NCI-H82 treated with DMSO at 0.1 percent for 48 hours (cell line): ENCODE data around the gene CCDC30.

Experiments used
- DNase-seq: peaks from one replicate; lab custom pipeline; 2025; ENCODE audit not compliant: unreplicated experiment; lab: John Stamatoyannopoulos, UW

Gene CCDC30

GRCh38 chr1:42689912-42690311, 226.8 kb downstream of the CCDC30 start:
- no peak for DNase-seq

GRCh38 chr1:42690477-42691156, 227.5 kb downstream of the CCDC30 start:
- DNase-seq = no peak

- no peak for DNase-seq
Measured at GRCh38 chr1:42691157-42691498, 228.0 kb downstream of the CCDC30 start.

DNA sequence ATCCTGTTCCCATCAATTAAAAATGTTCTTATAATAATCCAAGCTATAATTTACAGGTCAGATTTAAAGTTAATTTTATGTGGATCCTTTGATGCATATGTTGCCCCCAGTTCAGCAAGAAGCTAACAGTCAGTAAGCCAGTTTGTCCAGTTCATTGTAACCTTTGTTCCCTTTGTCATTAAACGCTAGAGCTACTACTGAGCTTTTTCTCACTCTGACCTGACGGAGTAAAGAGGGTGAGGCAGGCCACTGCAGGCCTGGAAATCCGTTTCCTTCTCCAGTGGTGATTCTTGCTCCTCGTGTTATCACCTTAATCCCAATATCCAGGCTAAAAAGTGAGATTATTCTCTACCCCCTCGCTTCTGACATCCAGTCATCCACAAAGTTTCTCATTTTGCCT, 229.4 kb downstream of the CCDC30 start:
- no peak for DNase-seq

DNA sequence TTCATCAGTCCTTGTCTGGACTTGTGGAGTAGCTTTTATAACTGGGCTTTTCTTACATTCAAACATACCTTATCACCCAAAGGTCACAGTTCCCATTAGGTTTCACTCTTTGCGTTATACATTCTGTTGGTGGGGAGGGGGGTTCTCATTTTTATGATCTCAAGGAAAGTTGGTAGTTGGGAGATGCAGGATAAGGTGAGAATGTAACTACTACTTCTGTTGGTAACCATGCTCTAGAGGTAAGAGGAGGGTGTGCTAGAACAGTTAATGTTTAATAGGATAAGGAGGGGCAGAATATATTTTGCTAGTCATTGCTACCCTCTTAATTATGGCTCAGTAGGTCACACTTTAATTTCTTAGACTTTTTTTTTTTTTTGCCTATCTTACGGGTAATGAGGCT, 229.8 kb downstream of the CCDC30 start:
- no peak for DNase-seq

- DNase-seq = no peak
Measured at GRCh38 chr1:42698081-42698813, 235.2 kb downstream of the CCDC30 start.

- DNase-seq = no peak
Measured at GRCh38 chr1:42700006-42700405, 236.9 kb downstream of the CCDC30 start.

DNA sequence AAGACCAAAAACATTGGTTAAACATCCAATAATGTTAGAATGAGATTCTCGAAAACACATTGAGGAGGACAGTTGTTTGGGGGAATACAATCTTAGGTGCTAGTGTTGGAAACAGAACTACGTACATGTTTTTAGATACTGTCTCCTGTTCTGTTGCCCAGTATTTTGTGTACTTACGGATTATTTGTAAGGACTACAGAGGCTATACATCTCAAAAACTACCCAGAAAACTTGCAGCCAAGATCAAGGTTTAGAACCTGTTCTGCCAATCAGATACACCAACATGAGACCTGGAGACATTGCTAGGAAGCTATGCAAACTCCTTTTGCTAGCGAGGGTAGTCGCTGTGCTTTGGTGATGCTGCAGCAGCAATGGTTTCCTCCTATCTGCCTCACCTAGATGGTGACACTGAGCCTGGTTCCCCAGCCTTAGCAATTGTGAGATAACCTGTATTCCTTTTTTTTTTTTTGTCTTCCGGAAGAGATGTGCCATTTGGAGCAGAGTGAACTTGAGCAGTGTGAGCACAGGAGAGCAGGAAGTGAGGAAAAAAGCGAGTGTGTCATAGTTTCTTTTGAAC, 240.9 kb downstream of the CCDC30 start:
- no peak for DNase-seq
